Measurements from ENCODE around the gene RPS28.

Gene RPS28

GRCh38 chr19:8358948-8359347 is 37.7 kb downstream of the RPS28 start:
- Histone ChIP-seq H3K27ac (no peak overlapping the region), H3K27me3 (no peaks in the 10 kb centered on the region), H3K36me3 (no peaks in the 10 kb centered on the region), H3K4me3 (no peak overlapping the region), H3K9me3 (no peaks in the 10 kb centered on the region), H3K4me1 (peaks cover 4 to 49% (median 32%) of the 10 kb centered on the region in 4 donors)
- TF ChIP-seq CTCF (IDR thresholded peaks at IDR 0.05), result no peak
- no peak for DNase-seq
- intact Hi-C loops (cut with DNase I; ENCODE audit: low total_unique reads), result no loop called here

- no peak for DNase-seq
- Histone ChIP-seq H3K4me3 (no peak overlapping the region), H3K9me3 (no peaks in the 10 kb centered on the region), H3K27me3 (no peaks in the 10 kb centered on the region), H3K27ac (no peak overlapping the region), H3K36me3 (no peaks in the 10 kb centered on the region), H3K4me1 (peaks cover 8 to 49% (median 37%) of the 10 kb centered on the region in 4 donors)
- intact Hi-C loops (cut with DNase I; ENCODE audit: low total_unique reads), result no loop called here
- TF ChIP-seq CTCF (IDR thresholded peaks at IDR 0.05), result no peak
Observed at GRCh38 chr19:8360196-8360595, 38.9 kb downstream of the RPS28 start.

- Histone ChIP-seq H3K27ac (peak overlapping the region; percentile 73 to 86), H3K4me1 (peaks cover 8 to 60% (median 38%) of the 10 kb centered on the region in 4 donors), H3K36me3 (no peaks in the 10 kb centered on the region), H3K27me3 (no peaks in the 10 kb centered on the region), H3K4me3 (peak overlapping the region in 1 of 2 donors; percentile 19), H3K9me3 (no peaks in the 10 kb centered on the region)
- TF ChIP-seq CTCF (IDR thresholded peaks at IDR 0.05), result no peak
- intact Hi-C loops (cut with DNase I; ENCODE audit: low total_unique reads), result loop anchor here (2.0 kb wide), 1 partner anchor 29 kb away; the partner anchor contains the start of gene RAB11B
- DNase-seq, result peak; percentile 97 to 99
Observed at GRCh38 chr19:8361921-8362793, 40.9 kb downstream of the RPS28 start.

GRCh38 chr19:8363803-8364771 is 42.8 kb downstream of the RPS28 start, which contains the start of gene ANGPTL4:
TSS of gene ANGPTL4 (plus strand) at chr19:8364155. CDS start at chr19:8364322, 167 bp downstream.
- peak; percentile 74 to 87 for DNase-seq
- Histone ChIP-seq H3K4me3 (peak within 1 kb of the TSS; percentile 51 to 56), H3K27ac (peak within 1 kb of the TSS; percentile 73 to 86), H3K4me1 (peaks cover 8 to 74% (median 50%) of the 10 kb centered on the region in 4 donors), H3K36me3 (no peaks in the 10 kb centered on the region), H3K9me3 (no peaks in the 10 kb centered on the region), H3K27me3 (no peaks in the 10 kb centered on the region)
- intact Hi-C loops (cut with DNase I; ENCODE audit: low total_unique reads), result loop anchor here (2.0 kb wide), 1 partner anchor 27 kb away; the partner anchor contains the start of gene RAB11B
- TF ChIP-seq CTCF (IDR thresholded peaks at IDR 0.05), result peak in 1 of 2 experiments; percentile 10

DNA sequence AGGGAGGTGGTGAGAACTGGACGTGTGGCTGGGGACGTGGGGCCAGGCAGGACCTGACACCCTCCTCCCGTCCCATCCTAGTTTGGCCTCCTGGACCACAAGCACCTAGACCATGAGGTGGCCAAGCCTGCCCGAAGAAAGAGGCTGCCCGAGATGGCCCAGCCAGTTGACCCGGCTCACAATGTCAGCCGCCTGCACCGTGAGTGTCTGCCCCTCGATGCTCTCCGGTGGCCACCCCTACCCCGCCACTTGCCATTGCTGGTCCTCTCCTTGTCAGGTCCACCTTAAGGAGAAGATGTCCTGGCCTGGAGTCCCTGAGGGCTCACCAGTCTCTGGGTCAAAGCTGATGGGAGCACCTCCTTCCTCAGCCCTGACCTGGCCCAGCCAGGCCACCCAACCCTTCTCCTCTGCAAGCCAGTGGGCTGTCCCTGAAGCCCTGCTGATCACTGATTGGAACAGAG is 44.9 kb downstream of the RPS28 start:
- no peaks in the 10 kb centered on the region for H3K27me3 ChIP-seq
- H3K4me1 ChIP-seq, result peaks cover 8 to 76% (median 49%) of the 10 kb centered on the region in 4 donors
- no peak overlapping the region for H3K27ac ChIP-seq
- no peak for TF ChIP-seq CTCF (IDR thresholded peaks at IDR 0.05)
- no peaks in the 10 kb centered on the region for H3K9me3 ChIP-seq
- intact Hi-C loops (cut with DNase I; ENCODE audit: low total_unique reads), result no loop called here
- no peak overlapping the region for H3K4me3 ChIP-seq
- DNase-seq, result no peak
- peaks cover 0 to 6% (median 4%) of the 10 kb centered on the region in 3 donors for H3K36me3 ChIP-seq

Data from tibial artery (tissue), 4 donors.